ENCODE data around the gene CIBAR2. TPM values are rescaled to one million over a fixed set of nuclear protein-coding genes. Genes with fewer than 3 reads are reported as not detected.

The CIBAR2 gene
- total and polyA plus RNA-seq, 9 of the 15 experiments (the other 6 are each of a cell fraction or from before 2014, with no cell fraction given): not detected

GRCh38 chr16:85138073-85138824 lies 26.0 kb upstream of the CIBAR2 start:
- Histone ChIP-seq H3K4me2 (ENCODE audit: insufficient read depth, low read length) (no peak overlapping the region), H3K4me1 (replicated peaks in 1 of 2; ENCODE audit: control insufficient read depth in 2 of 2, insufficient read depth in 2 of 2, low read length in 2 of 2) (peaks cover 16 to 53% of the 10 kb centered on the region in 2 experiments), H4K20me1 (replicated peaks; ENCODE audit: control insufficient read depth, insufficient read depth, low read length) (peaks cover 17% of the 10 kb centered on the region; the same call in 1 of the 2 replicates), H2AFZ (ENCODE audit: low read depth, low read length) (no peak overlapping the region), H3K36me3 (ENCODE audit: control insufficient read depth, insufficient read depth, low read length) (no peaks in the 10 kb centered on the region), H3K4me3 (no peak overlapping the region), H3K27ac (ENCODE audit: extremely low read depth, low read depth, low read length) (no peak overlapping the region), H3K9me3 (replicated peaks; ENCODE audit: control insufficient read depth, insufficient read depth, low read depth, low read length) (no peaks in the 10 kb centered on the region), H3K9me1 (ENCODE audit: control insufficient read depth, insufficient read depth, low read length) (no peaks in the 10 kb centered on the region), H3K79me2 (ENCODE audit: control insufficient read depth, insufficient read depth, low read length) (no peaks in the 10 kb centered on the region), H3K27me3 (ENCODE audit: control insufficient read depth in 2 of 2, insufficient read depth in 2 of 2, low read length in 2 of 2) (peaks cover 12 to 54% of the 10 kb centered on the region in 2 experiments; a peak in 4 of 5 replicates), H3K9ac (ENCODE audit: insufficient read depth in 1 of 2, low read depth in 2 of 2, low read length in 2 of 2) (0 out of 4 replicates have a peak overlapping the region, but pooled peaks of 1 of the 2 experiments have one; percentile 53)
- 24% methylated on average over 9 of the region's 12 CpGs for WGBS (ENCODE audit: insufficient coverage, low coverage, missing lambda C conversion rate)
- FAIRE-seq: no peak
- CTCF ChIA-PET (ENCODE audit: low intra/inter-chr PET ratio): no interaction called here
- intact Hi-C loops (cut with micrococcal nuclease) (no loop called here), in situ Hi-C loops (cut with MboI) (no loop called here)
- POLR2A ChIA-PET: interaction anchor here (0.7 kb wide), 2 partner anchors 14 to 95 kb away, joined by 3 read pairs; no protein-coding TSS in a partner anchor
- no TSS peak for BruUV-seq (replicated peaks)
- ATAC-seq: no peak
- DNase-seq (ENCODE audit: extremely low read depth in 1 of 4, low spot score in 3 of 4): no peak
- TF ChIP-seq NRF1 (conservative IDR thresholded peaks at IDR 0.05 in 1 of 2, IDR thresholded peaks at IDR 0.05 in 1 of 2) (peak in 1 of 2 experiments; percentile 22; a peak in 1 of 4 replicates), RREB1 (CRISPR knock-in tag; IDR thresholded peaks at IDR 0.05) (no peak), MECOM (CRISPR knock-in tag; IDR thresholded peaks at IDR 0.05) (no peak), NUFIP1 (IDR thresholded peaks at IDR 0.05; ENCODE audit: partially characterized antibody) (no peak), HMGXB4 (CRISPR knock-in tag; IDR thresholded peaks at IDR 0.05) (no peak), MEIS2 (IDR thresholded peaks at IDR 0.05; ENCODE audit: partially characterized antibody) (peak; percentile 36), POU5F1 (IDR thresholded peaks at IDR 0.05; ENCODE audit: borderline replicate concordance, low read depth, low read length, partially characterized antibody) (no peak), PHF21A (IDR thresholded peaks at IDR 0.05; ENCODE audit: borderline replicate concordance, low read depth) (no peak), EGR1 (conservative IDR thresholded peaks at IDR 0.05) (peak; percentile 30; the same call in 1 of the 2 replicates), SMARCA5 (IDR thresholded peaks at IDR 0.05) (peak; percentile 44), CTBP1 (IDR thresholded peaks at IDR 0.05; ENCODE audit: borderline replicate concordance) (no peak), MEF2D (tag; conservative IDR thresholded peaks at IDR 0.05; ENCODE audit: low read depth) (no peak), RAD21 (CRISPR knock-in tag; conservative IDR thresholded peaks at IDR 0.05 in 1 of 2, IDR thresholded peaks at IDR 0.05 in 1 of 2) (no peak)

Data from K562 (cell line).